Kidney (tissue), 14 donors: Measurements from ENCODE around the gene ITGA8. TPM values are rescaled to one million over a fixed set of nuclear protein-coding genes. Genes with fewer than 3 reads are reported as not detected.

Source experiments
- DNase-seq, 5 donors: peaks; one replicate each; pipeline ENCODE4 v3.0.0-alpha.2; 2013 to 2020
- FAIRE-seq: peaks from 2 replicates; lab custom pipeline; 2012; peaks lifted over from hg19 to GRCh38; lab: Jason Lieb, UNC
- H3K27ac ChIP-seq, 2 donors: one replicate each; pipeline ENCODE4 v1.7.0; 2013; ENCODE audit warnings: low read depth in 2 of 2, low read length in 2 of 2, inconsistent platforms in 1 of 2
- H3K27me3 ChIP-seq: one replicate; pipeline ENCODE4 v1.7.1; 2013; ENCODE audit warnings: low read length, inconsistent platforms; ENCODE audit not compliant: control insufficient read depth, insufficient read depth
- H3K36me3 ChIP-seq, 3 donors: one replicate each; pipeline versions ENCODE4 v1.7.0 to v1.7.1; 2013; ENCODE audit warnings: low read length in 3 of 3, control low read depth in 1 of 3, inconsistent platforms in 1 of 3; ENCODE audit not compliant: insufficient read depth in 3 of 3, control insufficient read depth in 2 of 3
- H3K4me1 ChIP-seq, 3 donors: one replicate each; pipeline versions ENCODE4 v1.7.0 to v1.7.1; 2013; ENCODE audit warnings: low read length in 3 of 3, inconsistent platforms in 1 of 3, low read depth in 1 of 3; ENCODE audit not compliant: control insufficient read depth in 2 of 3, insufficient read depth in 2 of 3
- H3K4me3 ChIP-seq, 3 donors: one replicate each; pipeline versions ENCODE4 v1.7.0 to v1.8.1; 2013; ENCODE audit warnings: low read length in 3 of 3, control low read depth in 1 of 3, inconsistent platforms in 1 of 3
- H3K9ac ChIP-seq, 3 donors: one replicate each; pipeline versions ENCODE4 v1.7.0 to v1.7.1; 2013; ENCODE audit warnings: low read length in 3 of 3, control low read depth in 1 of 3, inconsistent platforms in 1 of 3
- H3K9me3 ChIP-seq, 3 donors: one replicate each; pipeline versions ENCODE4 v1.7.0 to v1.7.1; 2013; ENCODE audit warnings: low read length in 3 of 3, control low read depth in 1 of 3, inconsistent platforms in 1 of 3; ENCODE audit not compliant: control insufficient read depth in 2 of 3, insufficient read depth in 1 of 3
- CTCF ChIP-seq: IDR thresholded peaks from 3 replicates; pipeline ENCODE4 v1.5.1; 2012; ENCODE audit warnings: mild to moderate bottlenecking, moderate library complexity, borderline replicate concordance; ENCODE audit not compliant: insufficient read depth; ENCODE audit errors: extremely low read depth
- intact Hi-C: fragments of 100-400 bp; cut with DNase I; formaldehyde crosslinking; loops from one replicate; pipeline ENCODE4 v1.11.1; 2022
- polyA plus RNA-seq: library from polyadenylated mRNA; stranded (reverse); fragments of 350-450 nt; fragmentation: Illumina TruSeq; extraction: RNeasy Lipid Tissue Mini Kit (QIAGEN cat#74804); gene quantifications from one replicate; pipeline ENCODE4 v1.2.3, GENCODE V29; 2014; ENCODE audit warnings: low read depth, low replicate concordance; ENCODE audit not compliant: insufficient read depth
- total RNA-seq: library from RNA; stranded (reverse); fragmentation: NEBNext Ultra II Directional; extraction: Animal tissue kit (Norgen Biotek cat#: 25700); gene quantifications from one replicate; pipeline ENCODE4 v1.2.1, GENCODE V29; 2021
- donor health status: control.
- donor health status: control.
- donor health status: control.
- donor health status: control.
- donor health status: control.
- donor health status: DM: yes; HTN: yes; CAD: no.
- donor health status: Normal renal cell carcinoma (clear cell type).

The ITGA8 gene
- total and polyA plus RNA-seq, 2 donors from 2014 or later: 10.8 to 22.1 TPM

DNA sequence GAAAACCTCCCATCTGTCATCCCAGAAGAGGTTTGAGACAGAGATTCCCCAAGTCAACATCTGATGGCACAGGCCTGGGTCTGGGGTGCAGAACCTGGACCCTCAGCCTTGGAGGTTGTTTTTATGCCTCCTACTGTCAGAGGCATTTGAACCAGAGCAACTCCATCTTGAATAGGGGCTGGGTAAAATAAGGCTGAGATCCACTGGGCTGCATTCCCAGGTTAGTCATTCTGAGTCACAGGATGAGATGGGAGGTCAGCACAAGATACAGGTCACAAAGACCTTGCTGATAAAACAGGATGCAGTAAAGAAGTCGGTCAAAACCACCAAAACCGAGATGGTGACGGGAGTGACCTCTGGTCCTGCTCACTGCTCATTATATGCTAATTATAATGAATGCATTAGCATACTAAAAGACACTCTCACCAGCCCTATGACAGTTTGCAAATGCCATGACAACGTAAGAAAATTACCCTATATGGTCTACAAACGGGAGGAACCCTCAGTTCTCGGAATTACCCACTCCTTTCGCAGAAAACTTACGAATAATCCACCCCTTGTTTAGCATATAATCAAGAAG lies 92.0 kb downstream of the ITGA8 start:
- FAIRE-seq: no peak

DNA sequence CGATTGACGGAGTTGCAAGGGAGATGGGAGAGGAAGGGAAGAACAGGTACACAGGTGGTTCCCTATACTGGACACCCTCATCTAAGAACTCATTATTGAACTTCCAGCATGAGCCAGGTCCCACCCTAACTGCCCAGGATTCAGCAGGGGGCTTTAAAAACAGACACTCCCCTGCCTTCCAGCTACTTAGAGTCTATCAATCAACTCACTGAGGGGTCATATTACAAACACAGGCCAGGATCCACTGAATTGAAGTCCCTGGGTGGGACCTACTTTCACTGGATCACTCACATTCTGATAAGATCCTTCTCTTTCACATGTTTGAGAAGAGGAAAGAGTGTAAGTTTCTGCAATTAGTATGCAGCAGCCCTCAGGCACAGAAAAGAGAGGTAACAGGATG lies 92.8 kb downstream of the ITGA8 start:
- no peak for DNase-seq
- Histone ChIP-seq H3K9me3 (no peaks in the 10 kb centered on the region), H3K27ac (no peak overlapping the region), H3K9ac (no peak overlapping the region), H3K27me3 (no peaks in the 10 kb centered on the region), H3K4me1 (no peaks in the 10 kb centered on the region), H3K36me3 (no peaks in the 10 kb centered on the region), H3K4me3 (no peak overlapping the region)
- no peak for FAIRE-seq
- intact Hi-C loops: no loop called here
- TF ChIP-seq CTCF: no peak

More for the DNA sequence above, 92.0 kb downstream of the ITGA8 start:
- Histone ChIP-seq H3K4me3 (no peak overlapping the region), H3K27ac (no peak overlapping the region), H3K36me3 (no peaks in the 10 kb centered on the region), H3K27me3 (no peaks in the 10 kb centered on the region), H3K4me1 (no peaks in the 10 kb centered on the region), H3K9me3 (no peaks in the 10 kb centered on the region), H3K9ac (no peak overlapping the region)
- TF ChIP-seq CTCF: no peak
- no peak for DNase-seq
- intact Hi-C loops: no loop called here

DNA sequence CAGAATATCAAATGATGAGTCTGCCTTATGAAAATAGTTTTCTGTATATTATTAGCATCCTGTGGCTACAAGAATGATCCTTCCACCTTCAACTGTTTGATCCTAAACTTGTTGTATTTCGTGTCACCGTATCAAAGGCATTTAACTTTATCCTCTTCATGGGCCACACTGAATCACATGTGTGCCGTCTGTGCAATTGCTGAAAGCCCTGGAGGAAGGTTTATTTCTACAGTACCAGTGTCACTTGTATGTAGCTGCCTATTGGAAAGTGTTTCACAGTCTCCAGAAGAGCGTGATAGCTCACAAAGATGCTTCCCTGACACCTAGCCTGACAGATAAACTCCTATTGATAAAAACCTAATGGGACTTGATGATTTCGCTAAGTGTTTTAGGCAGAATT lies 94.5 kb downstream of the ITGA8 start:
- intact Hi-C loops: no loop called here
- FAIRE-seq (no peak), DNase-seq (no peak)
- Histone ChIP-seq H3K4me3 (no peak overlapping the region), H3K9ac (no peak overlapping the region), H3K27ac (no peak overlapping the region), H3K36me3 (no peaks in the 10 kb centered on the region), H3K9me3 (no peaks in the 10 kb centered on the region), H3K27me3 (no peaks in the 10 kb centered on the region), H3K4me1 (no peaks in the 10 kb centered on the region)
- no peak for TF ChIP-seq CTCF
